HepG2 (cell line): ENCODE data around the gene ABT1. TPM values are rescaled to one million over a fixed set of nuclear protein-coding genes. Genes with fewer than 3 reads are reported as not detected.

Source experiments
- AKNA ChIP-seq: sonication (generic); formaldehyde crosslinking; IDR thresholded peaks from 2 replicates; pipeline ENCODE4 v1.4.0; 2020; ENCODE audit warnings: missing genetic modification reagents, borderline replicate concordance
- FOXJ3 ChIP-seq: sonication (generic); formaldehyde crosslinking; IDR thresholded peaks from 2 replicates; pipeline ENCODE4 v1.4.0; 2020; ENCODE audit warnings: missing genetic modification reagents, mild to moderate bottlenecking, borderline replicate concordance
- ISL2 ChIP-seq: sonication (generic); formaldehyde crosslinking; IDR thresholded peaks from 2 replicates; pipeline ENCODE4 v1.5.0; 2020; ENCODE audit warnings: missing genetic modification reagents
- KDM2A ChIP-seq: sonication (generic); formaldehyde crosslinking; IDR thresholded peaks from 2 replicates; pipeline ENCODE4 v1.4.0; 2020; ENCODE audit warnings: low read depth, missing genetic modification reagents, borderline replicate concordance
- MTERF4 ChIP-seq: sonication (generic); formaldehyde crosslinking; IDR thresholded peaks from 2 replicates; pipeline ENCODE4 v1.8.0; 2023; ENCODE audit warnings: mild to moderate bottlenecking, missing genetic modification reagents
- NCOR1 ChIP-seq: fragments of 200-600 bp; sonication (generic); IDR thresholded peaks from 2 replicates; pipeline ENCODE4 v1.7.0; 2017; ENCODE audit warnings: antibody characterized with exemption, low read length, borderline replicate concordance
- POGK ChIP-seq: sonication (generic); formaldehyde crosslinking; conservative IDR thresholded peaks from 2 replicates; pipeline ENCODE4 v1.8.0; 2022; ENCODE audit warnings: mild to moderate bottlenecking, moderate library complexity, missing genetic modification reagents
- RBAK ChIP-seq: sonication (generic); formaldehyde crosslinking; IDR thresholded peaks from 2 replicates; pipeline ENCODE4 v1.5.1; 2020; ENCODE audit warnings: mild to moderate bottlenecking, missing genetic modification reagents
- ZMYM3 ChIP-seq: sonication (generic); formaldehyde crosslinking; IDR thresholded peaks from 2 replicates; pipeline ENCODE4 v1.5.1; 2020; ENCODE audit warnings: mild to moderate bottlenecking, missing genetic modification reagents
- ZNF234 ChIP-seq: sonication (generic); formaldehyde crosslinking; conservative IDR thresholded peaks from 2 replicates; pipeline ENCODE4 v1.5.1; 2020; ENCODE audit warnings: mild to moderate bottlenecking, missing genetic modification reagents
- ZNF34 ChIP-seq: sonication (generic); formaldehyde crosslinking; IDR thresholded peaks from 2 replicates; pipeline ENCODE4 v1.4.0; 2020; ENCODE audit warnings: mild to moderate bottlenecking, missing genetic modification reagents, borderline replicate concordance
- ZNF446 ChIP-seq: sonication (generic); formaldehyde crosslinking; IDR thresholded peaks from 2 replicates; pipeline ENCODE4 v1.5.0; 2020; ENCODE audit warnings: mild to moderate bottlenecking, missing genetic modification reagents
- ZNF788 ChIP-seq: sonication (generic); formaldehyde crosslinking; IDR thresholded peaks from 2 replicates; pipeline ENCODE4 v1.5.0; 2020; ENCODE audit warnings: mild to moderate bottlenecking, missing genetic modification reagents, borderline replicate concordance
- polyA plus RNA-seq, 8 experiments: library from polyadenylated mRNA; depleted of rRNA in 3 of 8; stranded (reverse) in 7 of 8; unstranded in 1 of 8; fragments of >200 nt; fragmentation: Illumina TruSeq in 4 of 8; extraction: Trizol in 4 of 8; gene quantifications; 2 replicates each; pipeline versions ENCODE4 v1.2.1 to v1.2.3, GENCODE V29; 2011 to 2016; ENCODE audit warnings: low read depth in 4 of 8, missing spikeins in 1 of 8, mixed read lengths in 1 of 8; ENCODE audit not compliant: insufficient read depth in 1 of 8
- total RNA-seq, 5 experiments: library from RNA; depleted of rRNA; stranded (reverse); fragments of >200 nt; fragmentation: Illumina TruSeq; extraction: Trizol; gene quantifications; 2 replicates each; pipeline ENCODE4 v1.2.3, GENCODE V29; 2016; ENCODE audit warnings: low read depth in 1 of 5
- TF ChIP-seq, protein P1 (sequence below), 2 experiments: sonication (generic) in 1 of 2; formaldehyde crosslinking in 1 of 2; IDR thresholded peaks; 2 replicates each; pipeline versions ENCODE4 v1.4.0 to v1.6.1; 2018 to 2020; ENCODE audit warnings: missing genetic modification reagents in 2 of 2, borderline replicate concordance in 1 of 2, low read depth in 1 of 2, mild to moderate bottlenecking in 1 of 2, missing biosample characterization in 1 of 2
- TF ChIP-seq, protein P2 (sequence below): sonication (generic); formaldehyde crosslinking; IDR thresholded peaks from 2 replicates; pipeline ENCODE4 v1.5.1; 2020; ENCODE audit warnings: missing genetic modification reagents, mild to moderate bottlenecking, borderline replicate concordance

ABT1 gene
- total and polyA plus RNA-seq, 2 of the 13 experiments (the other 11 are each of a cell fraction or from before 2014, with no cell fraction given): 38.4 TPM

GRCh38 chr6:26596579-26597388 lies at the start of gene ABT1 (continued):
- TF ChIP-seq, protein P1, sequence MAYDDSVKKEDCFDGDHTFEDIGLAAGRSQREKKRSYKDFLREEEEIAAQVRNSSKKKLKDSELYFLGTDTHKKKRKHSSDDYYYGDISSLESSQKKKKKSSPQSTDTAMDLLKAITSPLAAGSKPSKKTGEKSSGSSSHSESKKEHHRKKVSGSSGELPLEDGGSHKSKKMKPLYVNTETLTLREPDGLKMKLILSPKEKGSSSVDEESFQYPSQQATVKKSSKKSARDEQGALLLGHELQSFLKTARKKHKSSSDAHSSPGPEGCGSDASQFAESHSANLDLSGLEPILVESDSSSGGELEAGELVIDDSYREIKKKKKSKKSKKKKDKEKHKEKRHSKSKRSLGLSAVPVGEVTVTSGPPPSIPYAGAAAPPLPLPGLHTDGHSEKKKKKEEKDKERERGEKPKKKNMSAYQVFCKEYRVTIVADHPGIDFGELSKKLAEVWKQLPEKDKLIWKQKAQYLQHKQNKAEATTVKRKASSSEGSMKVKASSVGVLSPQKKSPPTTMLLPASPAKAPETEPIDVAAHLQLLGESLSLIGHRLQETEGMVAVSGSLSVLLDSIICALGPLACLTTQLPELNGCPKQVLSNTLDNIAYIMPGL (CRISPR knock-in tag; IDR thresholded peaks at IDR 0.05; ENCODE audit: borderline replicate concordance in 1 of 2, low read depth in 1 of 2): peak; percentile 99 to 100
- TF ChIP-seq ZNF788 (CRISPR knock-in tag) (peak; percentile 99), ZMYM3 (CRISPR knock-in tag) (peak; percentile 89), AKNA (no peak), KDM2A (CRISPR knock-in tag) (peak; percentile 98), ISL2 (CRISPR knock-in tag) (peak; percentile 82), FOXJ3 (CRISPR knock-in tag) (peak; percentile 53; the same call in 1 of the 2 replicates), MTERF4 (peak; percentile 90; the same call in 1 of the 2 replicates), ZNF34 (CRISPR knock-in tag) (peak; percentile 81; the same call in 1 of the 2 replicates), NCOR1 (peak; percentile 62; the same call in 1 of the 2 replicates), RBAK (CRISPR knock-in tag) (peak; percentile 69; the same call in 1 of the 2 replicates), POGK (CRISPR knock-in tag) (peak; percentile 99), ZNF446 (peak; percentile 91; the same call in 1 of the 2 replicates), ZNF234 (no peak)
- TF ChIP-seq, protein P2, sequence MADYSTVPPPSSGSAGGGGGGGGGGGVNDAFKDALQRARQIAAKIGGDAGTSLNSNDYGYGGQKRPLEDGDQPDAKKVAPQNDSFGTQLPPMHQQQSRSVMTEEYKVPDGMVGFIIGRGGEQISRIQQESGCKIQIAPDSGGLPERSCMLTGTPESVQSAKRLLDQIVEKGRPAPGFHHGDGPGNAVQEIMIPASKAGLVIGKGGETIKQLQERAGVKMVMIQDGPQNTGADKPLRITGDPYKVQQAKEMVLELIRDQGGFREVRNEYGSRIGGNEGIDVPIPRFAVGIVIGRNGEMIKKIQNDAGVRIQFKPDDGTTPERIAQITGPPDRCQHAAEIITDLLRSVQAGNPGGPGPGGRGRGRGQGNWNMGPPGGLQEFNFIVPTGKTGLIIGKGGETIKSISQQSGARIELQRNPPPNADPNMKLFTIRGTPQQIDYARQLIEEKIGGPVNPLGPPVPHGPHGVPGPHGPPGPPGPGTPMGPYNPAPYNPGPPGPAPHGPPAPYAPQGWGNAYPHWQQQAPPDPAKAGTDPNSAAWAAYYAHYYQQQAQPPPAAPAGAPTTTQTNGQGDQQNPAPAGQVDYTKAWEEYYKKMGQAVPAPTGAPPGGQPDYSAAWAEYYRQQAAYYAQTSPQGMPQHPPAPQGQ (CRISPR knock-in tag): no peak
